GM21737 (cell line): ENCODE measurements around the gene CAMK2G.

ENCODE experiments used
- ATAC-seq: cut with Tn5 transposase; IDR thresholded peaks from one replicate; pipeline ENCODE4 v1.9.1; 2021; ENCODE audit warnings: mild to moderate bottlenecking, moderate library complexity; ENCODE audit not compliant: unreplicated experiment

CAMK2G gene

DNA sequence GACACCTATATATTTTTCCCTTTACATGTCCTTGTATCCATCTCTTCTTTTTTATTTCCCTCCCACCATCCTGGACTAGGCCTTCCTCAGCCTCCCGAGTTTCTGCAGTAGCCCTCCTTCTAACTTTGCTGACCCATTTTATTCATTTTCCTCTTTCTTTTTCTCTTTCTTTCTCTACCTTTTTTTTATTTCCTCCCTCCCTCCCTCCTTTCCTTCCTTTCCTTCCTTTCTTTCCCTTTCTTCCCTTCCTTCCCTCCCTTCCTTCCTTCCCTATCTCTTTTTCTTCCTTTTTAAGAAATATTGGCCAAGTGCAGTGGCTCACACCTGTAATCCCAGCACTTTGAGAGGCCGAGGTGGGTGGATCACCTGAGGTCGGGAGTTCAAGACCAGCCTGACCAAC, 9.7 kb upstream of the CAMK2G start:
- no peak for ATAC-seq

GRCh38 chr10:73881221-73881919, 7.0 kb upstream of the CAMK2G start:
- no peak for ATAC-seq

DNA sequence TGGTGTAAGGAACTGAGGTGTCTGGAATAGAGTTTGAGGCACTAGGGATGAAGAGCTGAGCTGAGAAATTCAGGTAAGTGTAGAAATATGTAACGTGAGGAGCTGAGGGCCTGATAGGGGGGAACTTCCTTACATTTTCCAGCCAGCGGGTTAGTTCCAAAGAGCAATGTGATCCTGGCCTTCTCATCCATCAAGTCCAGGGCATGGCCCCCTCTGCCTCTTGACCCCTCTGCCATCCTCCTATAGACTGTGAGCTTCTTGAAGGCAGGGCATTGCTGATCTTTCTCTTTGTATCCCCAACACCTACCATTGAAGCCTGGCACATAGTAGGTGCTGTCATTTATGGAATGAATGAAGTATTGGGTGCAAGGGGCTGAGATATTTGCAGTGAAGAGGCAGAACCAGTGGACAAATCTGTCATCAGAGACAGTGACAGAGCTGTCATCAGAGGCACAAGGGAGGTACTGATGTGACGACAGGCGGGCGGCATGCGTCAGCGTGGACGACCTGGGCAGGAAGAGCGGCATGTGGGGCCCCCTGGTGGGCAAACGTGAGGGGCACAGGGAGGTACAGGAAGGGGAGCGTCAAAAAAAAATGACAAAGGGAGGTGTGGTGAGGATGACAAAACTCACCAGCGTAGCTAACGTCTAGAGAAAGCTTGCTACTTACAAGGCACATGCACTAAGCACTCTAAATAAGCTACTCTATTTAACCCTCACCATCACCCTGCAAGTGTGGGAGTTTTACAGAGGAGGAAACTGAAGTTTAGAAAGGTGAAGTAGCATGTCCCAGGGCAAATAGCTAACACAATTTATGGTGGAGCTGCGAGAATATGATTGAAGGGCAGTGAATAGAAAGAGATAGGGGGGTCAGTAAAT, 5.2 kb upstream of the CAMK2G start:
- peak; percentile 79 for ATAC-seq

DNA sequence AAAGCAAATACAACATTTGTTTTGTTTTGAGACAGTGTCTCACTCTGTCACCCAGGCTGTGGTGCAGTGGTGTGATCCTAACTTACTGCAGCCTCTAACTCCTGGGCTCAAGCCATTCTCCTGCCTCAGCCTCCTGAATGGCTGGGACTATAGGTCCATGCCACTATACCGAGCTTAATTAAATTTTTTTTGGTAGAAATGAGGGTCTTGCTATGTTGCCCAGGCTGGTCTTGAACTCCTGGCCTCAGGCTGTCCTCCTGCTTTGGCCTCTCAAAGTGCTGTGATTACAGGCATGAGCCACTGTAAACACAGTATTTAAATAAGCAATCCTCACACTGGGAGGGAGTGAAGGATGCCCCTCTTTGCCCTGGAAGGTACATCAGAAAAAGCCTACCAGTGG, 4.0 kb upstream of the CAMK2G start:
- no peak for ATAC-seq

DNA sequence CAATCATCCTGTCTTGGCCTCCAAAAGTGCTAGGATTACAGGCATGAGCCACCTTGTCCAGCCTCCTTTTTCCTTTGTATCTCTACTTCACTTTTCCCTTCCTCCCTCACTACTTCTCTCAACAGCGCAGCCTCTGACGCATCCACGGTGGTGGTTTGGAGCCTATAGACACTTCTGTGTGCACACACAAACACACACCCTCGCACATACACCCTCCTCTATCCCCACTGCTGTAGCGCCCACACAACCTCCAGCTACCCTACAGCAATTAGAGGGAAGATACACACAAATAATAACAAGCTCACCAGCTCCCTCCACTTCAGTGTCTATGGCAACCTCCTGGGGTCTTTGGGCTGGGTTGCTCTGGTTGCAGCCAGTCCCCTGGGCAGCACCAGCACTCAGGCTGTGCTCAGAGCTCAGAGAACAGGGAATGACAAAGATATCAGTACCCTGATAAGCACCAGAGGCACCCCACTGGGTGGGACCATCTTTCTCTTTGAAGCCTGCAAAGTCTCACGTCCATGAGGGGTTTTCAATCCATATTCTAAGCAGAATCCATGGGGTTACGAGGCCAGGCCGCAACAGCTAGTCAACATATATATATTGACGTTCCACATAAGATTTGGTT, 3.3 kb upstream of the CAMK2G start:
- no peak for ATAC-seq

- ATAC-seq, result no peak
Observed at GRCh38 chr10:73876971-73877370, 2.6 kb upstream of the CAMK2G start.

DNA sequence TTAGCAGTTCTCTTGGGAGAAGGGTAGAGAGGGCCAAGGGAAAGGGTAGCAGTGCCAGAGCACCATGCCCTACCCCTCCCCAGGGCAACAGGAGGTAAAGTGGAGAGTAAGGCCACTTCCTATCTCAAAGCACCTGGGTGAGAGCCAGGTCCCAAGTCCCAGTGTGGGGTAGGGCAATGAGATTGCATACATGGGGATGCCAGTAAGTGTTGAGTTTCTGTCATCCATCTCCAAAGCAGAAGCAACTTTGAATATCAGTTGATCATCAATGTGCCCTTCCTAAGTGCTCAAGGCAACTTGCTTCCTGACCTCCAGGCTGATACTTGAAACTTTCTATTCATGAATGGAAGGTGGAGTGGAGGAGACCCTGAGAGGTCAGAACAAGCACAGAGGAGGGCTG, 2.2 kb upstream of the CAMK2G start:
- no peak for ATAC-seq

DNA sequence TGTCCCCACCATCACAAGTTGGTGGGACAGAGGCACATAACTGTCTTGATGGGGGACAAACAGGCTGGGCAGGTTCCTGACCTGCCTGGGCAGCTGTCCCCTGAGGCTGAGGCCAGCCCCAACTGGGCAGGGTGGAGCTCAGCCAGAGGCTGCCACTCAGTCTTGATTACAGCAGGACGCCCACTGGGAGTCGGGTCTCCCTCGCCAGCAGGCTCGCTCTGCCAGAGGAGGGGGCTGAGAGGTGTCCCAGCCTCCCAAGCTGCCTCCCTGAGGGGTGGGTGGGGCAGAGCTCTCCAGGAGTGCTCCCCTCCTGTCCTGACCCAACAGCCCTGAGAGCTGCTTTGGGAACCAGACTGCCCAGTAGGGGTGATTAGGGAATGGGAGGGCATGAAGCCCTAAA, 1.8 kb upstream of the CAMK2G start:
- no peak for ATAC-seq

DNA sequence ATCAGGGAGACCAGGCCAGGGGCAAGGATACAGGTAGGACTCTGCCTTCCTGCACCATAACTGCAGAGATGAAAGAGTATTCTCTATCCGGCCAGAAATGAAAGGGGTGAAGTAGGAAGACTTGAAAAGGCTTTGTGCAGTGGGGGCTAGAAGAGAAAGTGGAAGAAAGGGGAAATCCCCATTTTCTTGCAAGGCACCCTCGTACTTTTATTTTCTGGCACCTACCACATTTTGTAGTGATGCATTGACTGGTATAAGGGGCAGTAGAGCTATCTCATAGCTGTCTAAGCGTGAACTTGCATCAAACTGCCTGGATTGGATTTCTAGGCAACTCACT, 752 bp upstream of the CAMK2G start:
- ATAC-seq, result no peak

DNA sequence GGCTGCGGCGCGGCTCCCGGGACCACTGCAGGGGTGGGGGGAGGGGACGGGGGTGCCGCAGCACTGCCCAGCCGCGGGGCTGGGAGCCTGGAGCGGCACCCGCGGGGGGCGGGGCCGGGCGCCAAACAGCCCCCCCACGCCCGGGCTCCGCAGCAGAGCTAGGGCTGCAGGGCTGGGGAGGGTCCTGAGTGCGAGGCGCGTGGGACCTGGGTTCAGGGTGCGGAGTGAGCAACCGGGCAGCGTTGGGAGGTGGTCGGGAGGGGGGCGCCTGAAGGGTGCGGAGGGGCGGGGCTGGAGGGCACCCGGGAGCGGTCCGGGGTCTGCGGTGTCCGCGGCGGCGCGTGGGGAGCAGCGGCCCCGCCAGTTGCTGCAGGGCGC, 528 bp downstream of the CAMK2G start:
- peak; percentile 9 for ATAC-seq

DNA sequence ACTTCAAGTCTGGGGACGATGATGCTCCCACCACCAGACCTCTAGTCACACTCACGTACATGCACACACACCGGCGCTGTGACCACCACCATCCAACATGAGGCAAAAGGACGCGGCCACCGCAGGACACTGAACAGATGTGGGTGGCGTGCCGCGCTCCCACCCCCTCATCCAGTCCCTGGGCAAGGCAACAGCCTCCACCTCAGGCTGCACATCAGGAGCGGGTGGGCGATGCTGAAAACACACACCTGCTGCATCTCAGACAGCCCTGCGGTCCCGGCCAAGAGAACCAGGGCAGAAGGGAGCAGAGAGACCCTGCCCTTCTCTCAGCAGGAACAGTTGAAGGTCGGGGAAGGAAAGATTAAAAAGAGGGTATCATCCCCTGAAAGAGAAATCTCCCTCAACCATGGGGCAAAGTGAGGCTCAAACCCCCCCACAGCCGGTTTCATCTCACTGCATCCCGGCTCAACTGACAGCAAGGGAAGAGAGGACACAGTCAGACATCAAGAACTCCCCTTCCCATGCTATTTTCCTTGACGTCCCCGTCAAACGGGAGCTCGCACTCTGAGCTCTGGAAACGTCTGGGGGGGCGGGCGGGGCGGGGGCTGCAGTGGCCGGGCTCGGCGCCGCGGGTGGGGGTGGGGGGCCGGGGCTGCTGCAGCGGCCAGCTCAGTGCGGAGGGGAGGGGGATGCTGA, 1.1 kb downstream of the CAMK2G start:
- no peak for ATAC-seq

GRCh38 chr10:73872190-73872710, 2.1 kb downstream of the CAMK2G start:
- ATAC-seq, result no peak

DNA sequence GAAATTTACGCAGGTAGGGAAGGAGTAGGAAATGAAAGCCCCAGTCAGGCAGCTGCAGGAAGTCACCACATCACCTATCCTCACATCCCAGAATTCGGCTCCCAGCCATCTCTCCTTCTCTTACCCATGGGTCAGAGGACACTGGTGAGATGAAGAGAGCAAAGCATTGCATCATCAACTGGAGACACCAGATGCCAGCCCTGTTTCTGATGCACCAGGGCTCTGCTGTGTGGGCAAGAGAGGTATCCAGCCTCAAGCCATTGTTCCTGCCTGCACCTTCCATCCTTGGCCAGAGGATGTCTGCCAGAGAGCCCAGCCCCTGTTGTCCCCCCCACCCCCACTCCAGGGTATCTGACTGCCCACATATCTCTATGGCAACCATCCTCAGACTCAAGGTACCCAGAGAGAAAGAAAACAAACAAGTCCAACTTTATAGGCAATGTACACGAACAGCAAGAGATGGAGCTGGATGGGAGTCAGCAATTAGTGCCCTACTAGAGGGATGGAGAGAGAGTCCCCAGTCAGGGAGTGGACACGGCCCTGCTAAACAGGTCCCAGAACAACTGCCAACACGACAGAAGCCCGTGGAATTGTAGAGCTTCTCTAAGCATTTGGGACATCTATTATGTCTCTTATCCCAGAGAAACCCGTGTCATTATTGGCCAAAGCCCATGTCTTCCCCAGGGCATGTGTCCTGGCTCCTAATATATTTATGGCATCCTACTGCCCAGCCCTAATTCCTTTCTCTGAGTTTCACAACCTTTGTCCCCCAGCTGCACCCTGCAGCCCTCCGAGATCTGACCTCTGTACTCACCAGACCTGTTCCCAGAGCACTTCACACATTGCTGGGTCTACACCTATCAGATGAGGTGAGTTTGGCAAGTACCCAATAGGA, 2.8 kb downstream of the CAMK2G start:
- no peak for ATAC-seq

DNA sequence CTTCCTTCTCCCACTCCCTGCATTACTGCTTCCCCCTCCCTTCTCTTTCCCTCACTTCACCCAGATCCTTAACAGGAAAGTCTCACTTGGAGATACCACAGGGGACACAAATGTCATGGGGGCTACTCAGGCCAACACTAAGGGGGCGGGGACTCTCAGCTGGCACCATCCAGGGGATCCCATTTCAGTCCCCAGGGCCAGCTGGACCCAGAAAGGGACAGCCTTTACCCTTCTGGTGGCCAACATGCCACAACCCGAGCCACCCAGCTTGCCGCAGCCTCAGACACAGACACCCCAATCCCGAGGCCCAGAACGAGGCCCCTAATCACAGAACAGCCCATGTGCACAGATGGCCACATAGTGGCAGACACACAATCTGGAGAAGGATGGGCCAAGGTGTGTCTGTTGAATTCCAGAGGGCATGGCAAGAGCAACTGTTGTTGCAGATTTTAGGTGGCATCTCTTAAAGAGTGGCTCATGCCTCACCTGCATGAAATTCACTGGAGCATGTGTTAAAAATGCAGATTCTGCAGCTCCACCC, 5.6 kb downstream of the CAMK2G start:
- no peak for ATAC-seq

DNA sequence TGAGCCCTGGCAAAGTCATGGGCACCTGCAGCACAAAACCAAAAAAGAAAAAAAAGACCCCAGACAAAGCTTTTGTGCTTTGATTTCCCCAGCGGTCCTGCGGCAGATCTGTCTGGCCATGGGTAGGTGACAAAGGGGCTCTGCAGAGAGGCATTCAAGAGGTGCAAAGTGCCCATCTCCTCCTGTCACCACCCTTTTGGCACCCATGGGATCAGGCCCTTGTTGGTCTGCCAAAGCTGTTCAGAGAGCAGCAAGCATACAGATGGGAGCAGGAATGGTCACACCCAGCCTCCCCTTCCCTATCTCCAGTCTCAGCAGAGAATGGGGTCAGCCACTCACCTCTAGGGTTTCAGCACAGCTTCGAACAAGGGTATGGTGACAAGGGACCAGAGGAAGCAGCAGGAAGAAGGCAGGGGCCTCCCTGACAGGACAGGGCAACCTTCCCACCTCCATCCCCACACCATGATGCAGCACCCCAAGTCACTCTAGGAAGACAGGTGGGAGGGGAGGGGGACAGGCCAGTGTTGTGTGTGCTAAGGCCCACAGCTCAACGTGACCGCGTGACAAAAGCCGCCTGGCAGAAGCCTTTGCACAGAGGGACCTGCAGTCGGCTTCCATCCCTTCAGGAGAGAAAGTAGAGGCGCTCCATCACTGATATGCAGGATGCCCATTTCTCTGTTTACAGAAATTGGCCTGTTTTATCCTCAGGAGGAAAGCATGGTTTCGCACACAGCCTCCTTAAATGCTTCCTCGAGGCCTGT, 6.3 kb downstream of the CAMK2G start:
- no peak for ATAC-seq

- no peak for ATAC-seq
Observed at GRCh38 chr10:73867126-73867807, 7.1 kb downstream of the CAMK2G start.

DNA sequence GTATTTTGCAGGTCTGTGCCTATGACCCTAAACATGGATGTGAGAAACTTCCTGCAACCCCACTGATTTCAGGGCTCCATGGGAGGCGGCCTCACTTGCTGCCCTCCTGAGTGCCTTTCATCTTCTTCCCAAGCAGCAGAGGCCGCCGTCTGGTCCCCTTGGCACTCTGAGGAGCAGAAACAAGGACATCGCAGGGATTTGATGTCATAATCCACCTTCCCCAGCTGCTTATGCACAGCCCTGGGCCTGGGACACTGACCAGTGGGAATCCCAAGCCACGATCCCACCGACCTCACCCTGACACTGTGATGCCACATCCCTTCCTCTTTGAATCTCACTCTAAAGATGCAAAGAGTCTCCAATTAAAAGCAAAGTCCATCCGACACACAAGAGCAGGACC, 7.7 kb downstream of the CAMK2G start:
- ATAC-seq, result no peak
